ENCODE data around the gene EML4. TPM values are rescaled to one million over a fixed set of nuclear protein-coding genes. Genes with fewer than 3 reads are reported as not detected.

EML4 gene
- total RNA-seq, 1 donor from 2014 or later, result 33.7 TPM

DNA sequence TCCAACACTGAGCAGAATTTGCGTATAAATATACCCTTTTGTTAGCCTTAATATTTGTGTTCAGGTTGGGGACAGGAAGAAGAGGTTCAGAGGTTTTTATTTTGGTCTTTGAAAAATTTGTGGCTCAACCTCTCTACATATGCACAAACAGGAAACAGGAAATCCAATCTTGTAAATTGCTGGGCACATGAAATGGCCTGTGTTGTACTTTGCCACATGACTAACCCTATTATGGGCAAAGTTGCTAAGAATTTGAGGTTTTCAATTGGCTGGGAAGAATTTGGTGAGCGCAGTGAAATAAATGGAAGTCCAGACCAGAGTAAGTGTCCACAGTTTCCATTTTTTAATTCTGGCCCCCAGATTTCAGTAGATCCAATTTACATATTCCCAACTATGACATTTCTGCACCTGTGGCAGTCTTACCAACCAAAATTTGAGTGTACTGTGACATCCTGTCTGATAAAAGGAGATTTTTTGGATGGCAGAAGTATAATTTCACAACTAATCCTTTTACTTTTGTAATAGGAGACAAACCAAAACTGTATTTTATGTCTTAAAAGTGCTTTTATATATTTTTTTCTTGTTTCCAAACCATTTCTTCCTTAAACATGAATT, 128.3 kb downstream of the EML4 start:
- DNase-seq (ENCODE audit: low read depth), result no peak
- H3K4me3 ChIP-seq (ENCODE audit: low read depth, low read length), result no peak overlapping the region
- TF ChIP-seq, protein P1, sequence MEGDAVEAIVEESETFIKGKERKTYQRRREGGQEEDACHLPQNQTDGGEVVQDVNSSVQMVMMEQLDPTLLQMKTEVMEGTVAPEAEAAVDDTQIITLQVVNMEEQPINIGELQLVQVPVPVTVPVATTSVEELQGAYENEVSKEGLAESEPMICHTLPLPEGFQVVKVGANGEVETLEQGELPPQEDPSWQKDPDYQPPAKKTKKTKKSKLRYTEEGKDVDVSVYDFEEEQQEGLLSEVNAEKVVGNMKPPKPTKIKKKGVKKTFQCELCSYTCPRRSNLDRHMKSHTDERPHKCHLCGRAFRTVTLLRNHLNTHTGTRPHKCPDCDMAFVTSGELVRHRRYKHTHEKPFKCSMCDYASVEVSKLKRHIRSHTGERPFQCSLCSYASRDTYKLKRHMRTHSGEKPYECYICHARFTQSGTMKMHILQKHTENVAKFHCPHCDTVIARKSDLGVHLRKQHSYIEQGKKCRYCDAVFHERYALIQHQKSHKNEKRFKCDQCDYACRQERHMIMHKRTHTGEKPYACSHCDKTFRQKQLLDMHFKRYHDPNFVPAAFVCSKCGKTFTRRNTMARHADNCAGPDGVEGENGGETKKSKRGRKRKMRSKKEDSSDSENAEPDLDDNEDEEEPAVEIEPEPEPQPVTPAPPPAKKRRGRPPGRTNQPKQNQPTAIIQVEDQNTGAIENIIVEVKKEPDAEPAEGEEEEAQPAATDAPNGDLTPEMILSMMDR (conservative IDR thresholded peaks at IDR 0.05; ENCODE audit: low read depth, low read length), result no peak

GRCh38 chr2:42298132-42298531, 129.0 kb downstream of the EML4 start:
- no peak overlapping the region for H3K4me3 ChIP-seq (ENCODE audit: low read depth, low read length)
- no peak for DNase-seq (ENCODE audit: low read depth)
- TF ChIP-seq, protein P1 (conservative IDR thresholded peaks at IDR 0.05; ENCODE audit: low read depth, low read length), result no peak

- TF ChIP-seq, protein P1 (conservative IDR thresholded peaks at IDR 0.05; ENCODE audit: low read depth, low read length), result no peak
- DNase-seq (ENCODE audit: low read depth), result no peak
- no peak overlapping the region for H3K4me3 ChIP-seq (ENCODE audit: low read depth, low read length)
Observed at GRCh38 chr2:42298996-42299754, 130.0 kb downstream of the EML4 start.

DNA sequence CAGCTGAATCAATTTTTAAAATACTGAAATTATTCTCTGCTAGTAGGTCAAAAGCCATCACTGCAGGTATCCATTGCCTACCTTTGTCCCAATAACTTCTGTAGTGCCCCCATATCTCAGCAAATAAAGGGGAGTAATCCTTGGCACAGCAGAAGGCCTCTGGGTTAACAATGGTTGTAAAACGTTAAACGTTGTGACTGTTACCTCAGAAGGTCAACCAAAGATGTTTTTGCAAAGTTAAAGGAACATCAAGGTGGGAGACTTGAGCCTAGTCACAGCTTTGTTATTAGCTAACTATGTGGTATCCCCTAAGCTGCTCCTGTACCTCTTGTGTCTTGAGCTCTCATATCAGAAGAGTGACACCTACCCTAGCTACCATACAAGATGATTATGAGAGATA, 131.4 kb downstream of the EML4 start:
- DNase-seq (ENCODE audit: low read depth), result no peak
- TF ChIP-seq, protein P1 (conservative IDR thresholded peaks at IDR 0.05; ENCODE audit: low read depth, low read length), result no peak
- H3K4me3 ChIP-seq (ENCODE audit: low read depth, low read length), result no peak overlapping the region

GRCh38 chr2:42303252-42303651, 134.1 kb downstream of the EML4 start:
- DNase-seq (ENCODE audit: low read depth), result no peak

DNA sequence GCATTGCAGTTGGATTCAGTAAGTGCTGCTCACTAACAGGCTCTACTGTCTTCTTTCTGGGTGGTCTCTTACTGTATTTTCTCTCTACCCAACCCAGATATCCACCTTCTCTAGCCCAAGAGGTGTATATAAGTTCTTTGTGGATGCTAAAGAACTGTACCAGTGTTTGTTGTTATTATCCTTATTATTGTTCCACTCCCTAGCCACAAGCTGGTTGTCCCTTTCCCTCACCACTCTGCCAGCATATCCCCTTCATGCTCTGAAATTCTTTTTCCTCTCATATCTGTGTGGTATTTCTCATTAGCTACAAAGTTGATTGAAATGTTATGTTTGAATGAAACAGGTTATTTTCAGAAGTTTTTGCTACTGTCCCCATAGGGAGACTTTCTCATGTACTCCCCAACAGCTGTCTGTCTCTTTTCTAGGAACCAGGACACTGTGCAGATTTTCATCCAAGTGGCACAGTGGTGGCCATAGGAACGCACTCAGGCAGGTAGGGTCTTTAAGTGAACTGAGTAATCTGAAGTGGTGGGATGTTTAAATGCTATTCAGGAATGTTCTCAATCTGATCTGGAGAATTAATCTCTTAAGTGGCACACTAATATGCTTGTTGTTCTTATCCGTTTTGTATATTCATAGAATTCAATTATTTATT, 135.0 kb downstream of the EML4 start:
- H3K4me3 ChIP-seq (ENCODE audit: low read depth, low read length), result no peak overlapping the region
- TF ChIP-seq, protein P1 (conservative IDR thresholded peaks at IDR 0.05; ENCODE audit: low read depth, low read length), result no peak
- DNase-seq (ENCODE audit: low read depth), result no peak

More at GRCh38 chr2:42303252-42303651, 134.1 kb downstream of the EML4 start:
- TF ChIP-seq, protein P1 (conservative IDR thresholded peaks at IDR 0.05; ENCODE audit: low read depth, low read length), result no peak
- H3K4me3 ChIP-seq (ENCODE audit: low read depth, low read length), result no peak overlapping the region
